ENCODE measurements around the gene C1S.

The C1S gene

GRCh38 chr12:7017870-7018349 lies 42.6 kb upstream of the C1S start:
- no peak for TF ChIP-seq CTCF (IDR thresholded peaks at IDR 0.05)
- Mint-ChIP-seq H3K4me1 (peaks cover 30% of the 10 kb centered on the region), H3K36me3 (ENCODE audit: low read depth) (peaks cover 11% of the 10 kb centered on the region), H3K27ac (peak overlapping the region; percentile 19), H3K27me3 (ENCODE audit: low read depth, poor library complexity) (peaks cover 4% of the 10 kb centered on the region), H3K4me3 (peak overlapping the region; percentile 90), H3K9me3 (no peaks in the 10 kb centered on the region)
- peak; percentile 77 for DNase-seq

GRCh38 chr12:7018350-7019042 lies 42.0 kb upstream of the C1S start, which contains the start of gene LPCAT3:
TSS of gene LPCAT3 (minus strand) at chr12:7018476. CDS start at chr12:7018424, 52 bp downstream.
- Mint-ChIP-seq H3K4me1 (peaks cover 30% of the 10 kb centered on the region), H3K4me3 (peak within 1 kb of the TSS; percentile 90), H3K27ac (peak within 1 kb of the TSS; percentile 98), H3K9me3 (no peaks in the 10 kb centered on the region), H3K36me3 (ENCODE audit: low read depth) (peaks cover 6% of the 10 kb centered on the region), H3K27me3 (ENCODE audit: low read depth, poor library complexity) (no peaks in the 10 kb centered on the region)
- peak; percentile 75 for TF ChIP-seq CTCF (IDR thresholded peaks at IDR 0.05)
- peak; percentile 98 for DNase-seq

- no peak for DNase-seq
- peak overlapping the region; percentile 43 for H3K27ac Mint-ChIP-seq
- no peak for TF ChIP-seq CTCF (IDR thresholded peaks at IDR 0.05)
Observed at GRCh38 chr12:7019043-7019569, 41.4 kb upstream of the C1S start.

GRCh38 chr12:7021956-7022355 lies 38.6 kb upstream of the C1S start:
- no peak for DNase-seq
- Mint-ChIP-seq H3K4me1 (peaks cover 19% of the 10 kb centered on the region), H3K9me3 (no peaks in the 10 kb centered on the region), H3K27me3 (ENCODE audit: low read depth, poor library complexity) (peaks cover 6% of the 10 kb centered on the region), H3K36me3 (ENCODE audit: low read depth) (no peaks in the 10 kb centered on the region), H3K4me3 (no peak overlapping the region), H3K27ac (no peak overlapping the region)
- no peak for TF ChIP-seq CTCF (IDR thresholded peaks at IDR 0.05)

More at GRCh38 chr12:7019043-7019569, 41.4 kb upstream of the C1S start:
- H3K9me3 Mint-ChIP-seq, result no peaks in the 10 kb centered on the region
- no peaks in the 10 kb centered on the region for H3K27me3 Mint-ChIP-seq (ENCODE audit: low read depth, poor library complexity)
- H3K36me3 Mint-ChIP-seq (ENCODE audit: low read depth), result peaks cover under 1% of the 10 kb centered on the region
- peaks cover 30% of the 10 kb centered on the region for H3K4me1 Mint-ChIP-seq
- H3K4me3 Mint-ChIP-seq, result peak overlapping the region; percentile 90

- Mint-ChIP-seq H3K9me3 (no peaks in the 10 kb centered on the region), H3K4me3 (no peak overlapping the region)
- DNase-seq, result no peak
Observed at GRCh38 chr12:7023114-7023513, 37.4 kb upstream of the C1S start.

More at GRCh38 chr12:7023114-7023513, 37.4 kb upstream of the C1S start:
- Mint-ChIP-seq H3K27ac (no peak overlapping the region), H3K36me3 (ENCODE audit: low read depth) (no peaks in the 10 kb centered on the region), H3K27me3 (ENCODE audit: low read depth, poor library complexity) (peaks cover 6% of the 10 kb centered on the region), H3K4me1 (peaks cover 9% of the 10 kb centered on the region)
- TF ChIP-seq CTCF (IDR thresholded peaks at IDR 0.05), result no peak
